GM19467 (cell line): ENCODE measurements around the gene PRKCB.
"Not testable (repeated sequence)": the region's sequence is repeated elsewhere in the genome, so short reads cannot be mapped to it uniquely, and the experiment has no call there.

Experiments
- ATAC-seq: cut with Tn5 transposase; IDR thresholded peaks from one replicate; pipeline ENCODE4 v1.9.1; 2021; ENCODE audit warnings: mild to moderate bottlenecking, moderate library complexity; ENCODE audit not compliant: unreplicated experiment

PRKCB gene

GRCh38 chr16:24203675-24204074, 367.9 kb downstream of the PRKCB start:
- ATAC-seq: no peak

- ATAC-seq: no peak
Measured at GRCh38 chr16:24204150-24204665, 368.4 kb downstream of the PRKCB start.

DNA sequence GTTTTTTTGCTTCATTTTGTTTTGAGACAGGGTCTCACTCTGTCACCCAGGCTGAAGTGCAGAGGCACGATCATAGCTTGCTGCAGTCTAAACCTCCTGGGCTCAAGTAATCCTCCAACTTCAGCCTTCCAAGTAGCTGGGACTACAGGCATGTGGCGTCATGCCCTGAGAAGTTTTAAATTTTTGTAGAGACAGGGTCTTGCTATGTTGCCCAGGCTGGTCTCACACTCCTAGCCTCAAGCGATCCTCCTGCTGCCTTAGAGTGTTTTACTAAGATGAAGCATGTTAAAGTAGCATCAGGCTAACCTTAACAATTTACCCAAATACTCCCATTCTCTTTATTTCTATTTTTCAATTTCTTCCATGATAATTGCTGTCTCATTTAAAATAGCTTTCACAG, 371.1 kb downstream of the PRKCB start:
- ATAC-seq: no peak

DNA sequence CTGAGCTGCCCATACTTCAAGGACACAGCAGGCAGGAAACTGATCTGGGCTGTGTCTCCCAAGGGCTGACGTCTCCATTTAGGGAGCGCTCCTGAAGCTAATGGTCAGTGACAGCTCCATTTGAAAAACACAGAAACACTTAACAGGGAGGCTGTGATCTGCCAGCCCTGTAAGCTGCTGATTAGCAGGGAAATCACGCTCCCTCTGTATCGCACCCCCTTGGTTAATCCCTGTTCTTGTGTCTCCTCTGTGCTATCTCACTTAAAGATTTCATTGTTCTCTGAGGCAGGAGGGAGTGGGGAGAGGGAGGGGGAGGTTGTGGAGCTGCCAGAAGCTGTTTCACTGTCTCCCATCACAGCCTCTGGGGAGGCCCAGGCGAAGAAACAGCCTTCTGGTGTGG, 372.9 kb downstream of the PRKCB start:
- no peak for ATAC-seq

DNA sequence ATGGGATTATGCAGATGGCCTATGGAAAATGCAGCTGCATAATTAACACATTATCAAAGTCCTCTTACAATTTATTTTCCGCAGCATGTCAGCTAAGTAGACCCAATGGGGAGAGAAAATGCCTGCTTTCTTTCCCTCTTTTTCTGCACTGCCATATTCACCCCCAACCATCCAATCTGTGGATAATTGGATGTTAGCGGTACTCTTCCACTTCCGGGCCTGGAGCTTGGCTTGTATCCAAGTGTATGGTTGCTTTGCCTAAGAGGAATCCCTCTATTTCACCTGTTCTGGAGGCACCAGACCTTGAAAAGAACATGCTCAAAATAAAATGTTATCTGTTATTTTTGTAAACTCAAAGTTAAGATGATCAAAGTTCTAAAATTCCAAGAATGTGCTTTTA, 379.2 kb downstream of the PRKCB start:
- ATAC-seq: no peak

- no peak for ATAC-seq
Measured at GRCh38 chr16:24216961-24217360, 381.2 kb downstream of the PRKCB start.

DNA sequence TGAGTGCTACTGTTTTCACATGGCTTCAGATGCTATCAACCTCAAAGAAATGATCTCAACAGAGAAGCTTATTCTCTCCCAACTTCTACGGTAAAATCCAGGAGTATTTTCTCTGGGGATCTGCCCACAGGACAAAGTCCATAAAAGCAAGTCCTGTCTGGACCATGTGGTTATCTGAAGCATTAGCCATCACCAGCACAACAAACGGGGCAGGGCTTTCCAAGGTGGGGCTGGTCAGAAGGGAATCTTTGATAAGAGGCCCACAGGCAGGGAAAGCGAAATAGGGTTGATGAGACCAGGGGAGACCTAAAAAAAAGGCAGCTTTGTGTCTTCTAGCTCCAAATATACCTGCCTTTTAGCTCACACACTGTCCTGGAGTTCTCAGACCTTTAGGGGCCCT, 381.7 kb downstream of the PRKCB start:
- no peak for ATAC-seq

DNA sequence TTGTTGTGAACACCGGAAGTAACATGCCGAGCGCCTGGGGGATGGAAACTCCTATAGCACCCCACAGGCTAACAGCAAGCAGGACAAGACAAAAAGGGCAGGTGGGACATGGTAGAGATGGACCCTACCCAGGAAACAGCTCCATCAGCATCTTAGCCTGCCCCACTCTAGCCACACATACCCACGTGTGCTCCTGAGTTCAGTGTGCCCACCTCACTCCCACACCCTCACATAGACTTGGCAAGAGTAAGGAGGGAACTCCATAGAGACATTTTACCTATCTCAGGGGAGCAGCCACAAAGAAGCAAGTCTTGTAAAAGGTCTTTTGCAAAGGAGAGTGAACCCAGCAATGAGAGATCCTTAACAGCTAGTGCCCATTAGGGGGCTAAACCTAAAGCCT, 382.5 kb downstream of the PRKCB start:
- ATAC-seq: no peak

- ATAC-seq: no peak
Measured at GRCh38 chr16:24221219-24221618, 385.4 kb downstream of the PRKCB start.

- no peak for ATAC-seq
Measured at GRCh38 chr16:24228514-24228913, 392.7 kb downstream of the PRKCB start.

GRCh38 chr16:24232936-24233335, 397.2 kb downstream of the PRKCB start:
- no peak for ATAC-seq

- no peak for ATAC-seq
Measured at GRCh38 chr16:24234737-24235136, 399.0 kb downstream of the PRKCB start.

DNA sequence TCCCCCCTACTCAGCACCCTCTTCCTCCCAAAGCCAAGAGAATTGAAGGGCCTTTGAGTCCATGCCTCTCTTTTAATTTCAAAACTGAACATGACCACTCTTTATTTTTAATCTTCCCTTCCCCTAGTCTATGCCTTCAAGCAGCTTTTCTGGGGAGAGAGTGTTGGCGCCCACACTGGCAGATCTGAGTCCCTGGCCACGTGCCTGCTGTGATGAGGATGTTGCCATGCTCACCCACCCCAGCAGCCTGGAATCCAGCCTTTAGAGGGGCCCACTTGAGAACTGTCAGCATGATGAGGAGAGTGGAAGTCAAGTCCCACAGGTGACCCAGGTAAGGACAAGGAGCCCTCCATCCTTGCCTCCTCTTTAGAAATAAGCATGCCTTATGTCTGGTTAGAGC, 400.0 kb downstream of the PRKCB start:
- no peak for ATAC-seq

- not testable (repeated sequence) for ATAC-seq
Measured at GRCh38 chr16:24238846-24239245, 403.1 kb downstream of the PRKCB start.

DNA sequence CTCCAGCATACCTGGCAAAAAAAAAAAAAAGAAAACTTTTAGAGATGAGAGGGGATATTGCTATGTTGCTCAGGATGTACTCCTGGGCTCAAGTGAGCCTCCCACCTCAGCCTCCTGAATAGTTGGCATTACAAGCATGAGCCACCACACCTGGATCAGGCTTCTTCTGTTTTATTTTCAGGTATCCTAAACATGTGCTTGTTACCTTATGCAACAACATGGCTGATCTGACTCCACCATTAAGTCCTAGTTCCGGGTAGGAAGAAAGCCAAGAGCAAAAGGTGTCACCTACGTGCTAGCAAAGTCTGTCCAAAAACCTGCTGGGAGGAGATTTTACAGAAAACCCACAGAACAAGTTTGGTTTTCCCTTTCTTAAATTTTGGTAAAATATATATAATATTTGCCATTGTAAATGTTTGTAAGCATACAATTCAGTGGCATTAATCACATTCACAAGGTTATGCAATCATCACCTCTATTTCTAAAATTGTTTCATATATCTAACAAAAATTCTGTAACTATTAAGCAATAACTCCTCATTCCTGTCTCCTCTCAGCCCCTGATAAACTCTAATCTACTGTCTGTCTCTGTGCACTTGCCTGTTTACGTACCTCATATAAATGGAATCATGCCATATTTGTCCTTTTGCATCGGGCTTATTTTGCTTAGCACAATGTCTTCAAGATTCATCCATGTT, 411.3 kb downstream of the PRKCB start:
- ATAC-seq: no peak

DNA sequence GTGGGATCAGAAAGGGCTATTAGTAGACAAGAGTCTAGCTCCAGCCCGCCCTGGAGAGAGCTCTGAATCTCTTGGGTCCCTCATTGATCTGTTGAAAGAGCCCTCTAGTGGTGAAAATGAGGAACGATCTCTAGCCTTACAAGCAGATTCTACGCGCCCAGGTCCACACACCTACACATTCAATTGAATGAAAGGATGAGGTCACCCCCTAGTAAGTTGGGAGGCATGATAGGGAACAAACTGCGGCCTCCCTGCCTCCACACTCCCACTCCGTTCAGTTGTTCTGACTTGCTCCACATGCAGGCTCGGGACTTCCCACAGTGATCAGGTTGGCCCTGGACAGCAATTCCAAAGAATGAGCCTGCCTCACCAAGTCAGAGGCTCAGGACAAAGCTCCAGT, 417.4 kb downstream of the PRKCB start:
- ATAC-seq: no peak

DNA sequence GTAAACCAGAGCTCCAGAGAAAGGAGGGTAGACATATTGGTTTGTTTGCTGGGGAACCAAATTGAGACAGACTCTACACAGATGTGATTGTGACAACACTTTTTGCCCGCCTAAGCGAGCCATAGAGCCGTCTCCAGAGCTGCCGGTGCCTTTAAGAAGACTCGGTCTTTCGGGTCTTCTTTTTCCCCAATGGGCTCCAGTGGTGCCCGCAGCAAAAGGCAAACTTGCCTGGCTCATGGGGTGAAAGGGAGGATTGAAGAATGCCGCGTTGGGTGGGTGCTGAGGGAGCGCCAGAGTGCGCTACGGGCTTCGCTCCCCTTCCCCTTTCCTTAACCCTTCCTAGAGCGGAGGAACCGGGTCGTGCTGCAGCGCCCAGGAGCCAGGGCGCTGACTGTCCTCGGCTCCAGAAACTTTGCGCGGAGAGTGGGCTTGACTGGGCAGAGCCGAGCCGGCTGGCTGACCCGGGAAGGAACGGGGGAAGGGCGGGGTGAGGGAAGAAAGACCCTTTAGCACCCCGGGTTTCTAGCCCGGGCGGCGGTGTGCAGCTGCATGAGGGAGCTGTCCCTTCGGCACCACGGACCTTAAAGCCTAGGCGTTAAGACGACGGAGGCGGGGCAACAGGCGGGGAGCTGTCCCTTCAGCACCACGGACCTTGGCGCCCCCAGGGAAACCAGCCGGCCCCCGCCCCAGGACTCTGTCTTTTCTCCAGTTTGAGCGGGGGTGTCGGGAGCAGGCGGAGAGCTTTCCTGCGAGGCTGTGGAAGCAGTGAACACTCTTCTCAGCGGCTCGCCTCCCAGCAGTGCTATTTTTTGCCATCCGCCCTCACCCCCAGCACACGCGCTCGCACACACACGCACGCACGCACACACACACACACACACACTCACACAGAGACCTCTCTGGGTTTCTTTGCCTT, 419.9 kb downstream of the PRKCB start, which contains the start of gene CACNG3:
CACNG3 (plus strand) TSS at position 880 of the 916 bp plus-strand sequence. CDS start 420 bp downstream, outside the sequence.
- ATAC-seq: no peak

DNA sequence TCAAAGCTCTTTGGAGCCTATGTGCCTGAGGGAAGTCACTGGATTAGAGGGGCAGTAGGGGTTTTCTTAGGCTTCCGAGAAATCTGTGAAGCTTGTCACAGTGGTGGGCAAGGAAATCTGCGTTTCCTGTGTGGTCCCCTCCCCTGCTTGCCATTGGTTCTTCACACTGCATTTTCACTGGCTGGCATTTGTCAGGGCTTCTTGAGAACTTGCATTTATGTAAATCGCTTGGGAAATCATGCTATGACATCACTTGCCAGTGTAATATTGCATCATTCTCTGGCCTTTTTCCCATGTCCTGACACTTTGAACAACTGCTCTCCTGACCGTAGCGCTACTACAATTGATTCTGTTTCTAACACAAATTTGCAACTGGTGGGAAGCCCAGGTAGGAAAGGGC, 422.2 kb downstream of the PRKCB start:
- ATAC-seq: no peak

DNA sequence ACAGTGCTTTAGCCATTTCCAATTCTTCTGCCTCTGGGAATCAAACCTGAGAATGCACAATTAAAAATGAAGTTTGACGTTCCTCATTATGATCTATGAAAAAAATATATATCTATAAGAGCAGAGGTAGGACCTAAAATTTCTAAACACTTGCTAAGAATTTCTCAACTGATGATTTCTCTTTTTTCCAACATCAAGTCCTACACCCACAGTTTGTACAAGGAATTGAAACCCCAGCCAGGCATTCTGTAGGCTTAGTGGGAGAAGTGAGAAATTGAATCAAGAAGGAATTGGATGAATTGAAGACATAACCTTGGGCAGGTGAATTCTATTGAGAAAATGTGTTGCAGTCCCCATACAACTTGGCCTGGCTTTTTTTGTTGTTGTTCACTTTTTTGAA, 423.0 kb downstream of the PRKCB start:
- no peak for ATAC-seq

GRCh38 chr16:24262816-24263215, 427.0 kb downstream of the PRKCB start:
- ATAC-seq: no peak
